Mammary epithelial cell (primary cell): ENCODE data around the gene MVP.
"Not testable (repeated sequence)": the region's sequence is repeated elsewhere in the genome, so short reads cannot be mapped to it uniquely, and the experiment has no call there.

Source experiments
- EZH2 ChIP-seq: IDR thresholded peaks from 2 replicates; pipeline ENCODE4 v1.6.1; 2012; ENCODE audit warnings: low read length, inconsistent platforms, borderline replicate concordance
- TF ChIP-seq, protein P1 (sequence below), 2 donors: IDR thresholded peaks in 1 of 2; conservative IDR thresholded peaks in 1 of 2; 2 replicates each; pipeline ENCODE4 v1.5.1; 2011 to 2012; ENCODE audit warnings: inconsistent platforms in 2 of 2, low read length in 2 of 2, mild to moderate bottlenecking in 2 of 2, control low read depth in 1 of 2, low read depth in 1 of 2; ENCODE audit not compliant: insufficient read depth in 1 of 2; ENCODE audit errors: extremely low read depth in 1 of 2

DNA sequence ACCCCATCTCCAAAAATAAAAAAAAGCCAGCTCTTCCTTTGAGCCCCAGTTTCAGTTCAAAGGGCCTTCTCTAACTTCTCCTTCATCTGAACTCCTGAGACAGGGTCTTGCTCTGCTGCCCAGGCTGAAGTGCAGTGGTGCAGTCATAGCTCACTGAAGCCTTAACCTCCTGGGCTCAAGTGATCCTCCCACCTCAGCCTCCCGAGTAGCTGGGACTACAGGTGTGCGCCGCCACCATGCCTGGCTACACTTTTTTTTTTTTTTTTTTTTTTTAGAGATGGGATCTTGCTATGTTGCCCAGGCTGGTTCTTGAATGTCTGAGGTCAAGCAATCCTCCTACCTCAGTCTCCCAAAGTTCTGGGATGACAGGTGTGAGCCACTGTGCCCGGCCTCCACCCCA is 13.0 kb downstream of the MVP start:
- TF ChIP-seq, protein P1, sequence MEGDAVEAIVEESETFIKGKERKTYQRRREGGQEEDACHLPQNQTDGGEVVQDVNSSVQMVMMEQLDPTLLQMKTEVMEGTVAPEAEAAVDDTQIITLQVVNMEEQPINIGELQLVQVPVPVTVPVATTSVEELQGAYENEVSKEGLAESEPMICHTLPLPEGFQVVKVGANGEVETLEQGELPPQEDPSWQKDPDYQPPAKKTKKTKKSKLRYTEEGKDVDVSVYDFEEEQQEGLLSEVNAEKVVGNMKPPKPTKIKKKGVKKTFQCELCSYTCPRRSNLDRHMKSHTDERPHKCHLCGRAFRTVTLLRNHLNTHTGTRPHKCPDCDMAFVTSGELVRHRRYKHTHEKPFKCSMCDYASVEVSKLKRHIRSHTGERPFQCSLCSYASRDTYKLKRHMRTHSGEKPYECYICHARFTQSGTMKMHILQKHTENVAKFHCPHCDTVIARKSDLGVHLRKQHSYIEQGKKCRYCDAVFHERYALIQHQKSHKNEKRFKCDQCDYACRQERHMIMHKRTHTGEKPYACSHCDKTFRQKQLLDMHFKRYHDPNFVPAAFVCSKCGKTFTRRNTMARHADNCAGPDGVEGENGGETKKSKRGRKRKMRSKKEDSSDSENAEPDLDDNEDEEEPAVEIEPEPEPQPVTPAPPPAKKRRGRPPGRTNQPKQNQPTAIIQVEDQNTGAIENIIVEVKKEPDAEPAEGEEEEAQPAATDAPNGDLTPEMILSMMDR (conservative IDR thresholded peaks at IDR 0.05 in 1 of 2, IDR thresholded peaks at IDR 0.05 in 1 of 2; ENCODE audit: extremely low read depth in 1 of 2, insufficient read depth in 1 of 2, low read depth in 1 of 2, low read length in 2 of 2), result not testable (repeated sequence)
- TF ChIP-seq EZH2, result not testable (repeated sequence)
